GM23338 (cell line): ENCODE results near the gene ZNF687. TPM values are rescaled to one million over a fixed set of nuclear protein-coding genes. Genes with fewer than 3 reads are reported as not detected.

Experiments used
- ATAC-seq: fragments of 200-7000 bp; cut with Tn5 transposase; 3 replicates; pipeline ENCODE4 v1.9.1; 2020
- DNase-seq: peaks from one replicate; pipeline ENCODE4 v3.0.0-alpha.2; 2015; ENCODE audit warnings: low spot score
- H2AFZ ChIP-seq: fragments of 200-600 bp; sonication (generic); 2 replicates; pipeline ENCODE4 v1.8.0; 2016; ENCODE audit warnings: antibody characterized with exemption, mild to moderate bottlenecking, moderate library complexity
- H3F3A ChIP-seq: fragments of 200-600 bp; sonication (generic); replicated peaks from 2 replicates; pipeline ENCODE4 v1.8.0; 2017; ENCODE audit warnings: antibody characterized with exemption, mixed run types, low read depth
- H3K27ac ChIP-seq: fragments of 200-600 bp; sonication (generic); 2 replicates; pipeline ENCODE4 v1.6.1; 2016; ENCODE audit warnings: low read depth
- H3K27me3 ChIP-seq: fragments of 200-600 bp; sonication (generic); 2 replicates; pipeline ENCODE4 v1.8.0; 2016; ENCODE audit warnings: mild to moderate bottlenecking, mixed run types, moderate library complexity; ENCODE audit not compliant: insufficient read depth
- H3K36me3 ChIP-seq: fragments of 200-600 bp; sonication (generic); 2 replicates; pipeline ENCODE4 v1.8.0; 2016; ENCODE audit warnings: mild to moderate bottlenecking; ENCODE audit not compliant: insufficient read depth
- H3K4me1 ChIP-seq: fragments of 200-600 bp; sonication (generic); 2 replicates; pipeline ENCODE4 v1.8.0; 2016; ENCODE audit warnings: mild to moderate bottlenecking, moderate library complexity; ENCODE audit not compliant: insufficient read depth
- H3K4me2 ChIP-seq: fragments of 200-600 bp; sonication (generic); 2 replicates; pipeline ENCODE4 v1.7.1; 2017; ENCODE audit warnings: mixed run types
- H3K4me3 ChIP-seq: fragments of 200-600 bp; sonication (generic); 2 replicates; pipeline ENCODE4 v1.6.1; 2016; ENCODE audit warnings: mixed run types
- H3K79me2 ChIP-seq: fragments of 200-600 bp; sonication (generic); replicated peaks from 2 replicates; pipeline ENCODE4 v1.8.0; 2017; ENCODE audit warnings: mild to moderate bottlenecking; ENCODE audit not compliant: insufficient read depth
- H3K9me2 ChIP-seq: fragments of 200-600 bp; sonication (generic); 2 replicates; pipeline ENCODE4 v1.8.0; 2017; ENCODE audit not compliant: insufficient read depth
- H4K20me1 ChIP-seq: fragments of 200-600 bp; sonication (generic); replicated peaks from 2 replicates; pipeline ENCODE4 v1.8.0; 2017; ENCODE audit warnings: mild to moderate bottlenecking; ENCODE audit not compliant: insufficient read depth
- H3K27ac Mint-ChIP-seq: 2 replicates; pipeline ENCODE4 v1.8.0; 2020; ENCODE audit warnings: inconsistent platforms, mild to moderate bottlenecking, moderate library complexity, mixed read lengths
- H3K27me3 Mint-ChIP-seq: 3 replicates; pipeline ENCODE4 v1.8.0; 2022; ENCODE audit warnings: low read depth, mild to moderate bottlenecking, moderate library complexity, mixed read lengths, inconsistent platforms; ENCODE audit not compliant: insufficient read depth, poor library complexity
- H3K36me3 Mint-ChIP-seq: 3 replicates; pipeline ENCODE4 v1.8.0; 2021; ENCODE audit warnings: low read depth, mild to moderate bottlenecking, inconsistent platforms, moderate library complexity, mixed read lengths
- H3K4me1 Mint-ChIP-seq: 3 replicates; pipeline ENCODE4 v1.8.0; 2020; ENCODE audit warnings: mild to moderate bottlenecking, inconsistent platforms, mixed read lengths
- H3K4me3 Mint-ChIP-seq: 3 replicates; pipeline ENCODE4 v1.8.0; 2021; ENCODE audit warnings: moderate library complexity, mild to moderate bottlenecking, inconsistent platforms, mixed read lengths
- H3K9me3 Mint-ChIP-seq: 3 replicates; pipeline ENCODE4 v1.8.0; 2020; ENCODE audit warnings: moderate library complexity, mild to moderate bottlenecking, inconsistent platforms, mixed read lengths
- CTCF ChIP-seq, 2 experiments: fragments of 200-600 bp in 1 of 2; sonication (generic) in 1 of 2; conservative IDR thresholded peaks; 2 replicates each; pipeline versions ENCODE4 v1.5.1 to v1.6.1; 2016 to 2017; ENCODE audit warnings: antibody characterized with exemption in 2 of 2, low read depth in 2 of 2, mild to moderate bottlenecking in 2 of 2, moderate library complexity in 1 of 2
- ETS1 ChIP-seq: IDR thresholded peaks from 2 replicates; pipeline ENCODE4 v1.6.1; 2016; ENCODE audit warnings: antibody characterized with exemption
- EZH2phosphoT487 ChIP-seq: fragments of 200-600 bp; sonication (generic); IDR thresholded peaks from one replicate; pipeline ENCODE4 v1.8.1; 2018; ENCODE audit warnings: antibody characterized with exemption; ENCODE audit not compliant: unreplicated experiment
- JUNB ChIP-seq: IDR thresholded peaks from one replicate; pipeline ENCODE4 v1.6.1; 2016; ENCODE audit warnings: antibody characterized with exemption; ENCODE audit not compliant: unreplicated experiment
- NANOG ChIP-seq: IDR thresholded peaks from 2 replicates; pipeline ENCODE4 v1.6.1; 2016; ENCODE audit warnings: antibody characterized with exemption, borderline replicate concordance
- POLR2AphosphoS5 ChIP-seq: IDR thresholded peaks from 2 replicates; pipeline ENCODE4 v1.6.1; 2016; ENCODE audit warnings: antibody characterized with exemption, low read depth
- REST ChIP-seq: IDR thresholded peaks from one replicate; pipeline ENCODE4 v1.6.1; 2018; ENCODE audit warnings: antibody characterized with exemption; ENCODE audit not compliant: unreplicated experiment
- ZNF114 ChIP-seq: fragments of 250-450 bp; sonication (Bioruptor Pico); IDR thresholded peaks from 2 replicates; pipeline ENCODE4 v1.5.0; 2020; ENCODE audit warnings: mild to moderate bottlenecking, moderate library complexity
- ZNF331 ChIP-seq: fragments of 250-450 bp; sonication (Bioruptor Pico); IDR thresholded peaks from 2 replicates; pipeline ENCODE4 v1.5.0; 2020; ENCODE audit warnings: low read depth, mild to moderate bottlenecking, moderate library complexity
- ZNF462 ChIP-seq: fragments of 250-450 bp; sonication (Bioruptor Pico); IDR thresholded peaks from 2 replicates; pipeline ENCODE4 v1.5.0; 2020; ENCODE audit warnings: mild to moderate bottlenecking, moderate library complexity
- polyA plus RNA-seq: library from polyadenylated mRNA; unstranded; fragments of >200 nt; fragmentation: Nextera tagmentation; extraction: Ambion mirVana; gene quantifications from 2 replicates; pipeline ENCODE4 v1.2.1, GENCODE V29; 2016
- total RNA-seq: library from RNA; depleted of rRNA; stranded (reverse); fragments of >200 nt; shearing (Covaris generic); gene quantifications from 2 replicates; pipeline ENCODE4 v1.2.3, GENCODE V29; 2014

ZNF687 gene
- total and polyA plus RNA-seq, 2 experiments from 2014 or later = 7.7 to 63.9 TPM

- Histone ChIP-seq H3K4me2 (no peak overlapping the region), H3K27ac (no peak overlapping the region), H4K20me1 (peaks cover 17% of the 10 kb centered on the region), H3K4me3 (no peak overlapping the region), H3K36me3 (peaks cover 62% of the 10 kb centered on the region), H3K27me3 (no peaks in the 10 kb centered on the region), H3K9me2 (no peaks in the 10 kb centered on the region), H3K79me2 (no peaks in the 10 kb centered on the region), H3K4me1 (no peaks in the 10 kb centered on the region), H2AFZ (no peak overlapping the region), H3F3A (peaks cover 44% of the 10 kb centered on the region)
- Mint-ChIP-seq H3K4me3 (no peak overlapping the region), H3K4me1 (no peaks in the 10 kb centered on the region; the same call in 2 of the 3 replicates), H3K36me3 (peaks cover 77% of the 10 kb centered on the region), H3K27me3 (peaks cover 2% of the 10 kb centered on the region), H3K9me3 (no peaks in the 10 kb centered on the region), H3K27ac (no peak overlapping the region)
- ATAC-seq (no peak), DNase-seq (no peak)
- TF ChIP-seq POLR2AphosphoS5 (no peak), CTCF (conservative IDR thresholded peaks at IDR 0.05; ENCODE audit: low read depth in 2 of 2) (no peak), ETS1 (no peak), REST (no peak), JUNB (no peak), NANOG (no peak), ZNF331 (CRISPR knock-in tag) (no peak), ZNF114 (CRISPR knock-in tag) (no peak), ZNF462 (CRISPR knock-in tag) (no peak), EZH2phosphoT487 (no peak)
Measured at GRCh38 chr1:151246786-151247185, 35.3 kb upstream of the ZNF687 start.
